HPDE6-E6E7 (cell line): ENCODE measurements around the gene KIF26B.
"Not testable (repeated sequence)": the region's sequence is repeated elsewhere in the genome, so short reads cannot be mapped to it uniquely, and the experiment has no call there.

Source experiments
- DNase-seq: peaks from one replicate; pipeline ENCODE4 v3.0.0; 2011; ENCODE audit warnings: missing footprints; ENCODE audit errors: extremely low spot score

Gene KIF26B

DNA sequence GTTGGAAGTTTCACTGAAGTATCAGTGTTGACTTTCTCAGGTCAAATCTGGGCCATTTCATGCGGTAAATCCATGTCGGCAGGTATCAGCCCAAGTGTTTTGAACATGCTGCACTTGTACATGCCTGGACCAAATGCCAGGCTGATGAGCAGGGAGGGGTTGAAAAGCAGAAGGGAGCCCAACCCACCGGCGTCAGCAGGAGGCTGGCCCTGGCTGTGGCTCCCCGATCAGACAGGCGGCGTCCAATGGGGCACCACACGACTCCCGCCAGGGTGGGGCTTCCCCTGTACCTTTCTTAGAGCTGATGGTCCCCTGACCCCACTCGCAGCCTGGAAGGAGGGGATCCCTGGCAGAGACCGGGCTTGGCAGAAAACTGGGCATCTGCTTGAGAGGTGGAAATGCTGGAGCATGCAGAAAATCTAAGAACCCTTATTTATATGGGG is 540.0 kb downstream of the KIF26B start:
- no peak for DNase-seq

DNA sequence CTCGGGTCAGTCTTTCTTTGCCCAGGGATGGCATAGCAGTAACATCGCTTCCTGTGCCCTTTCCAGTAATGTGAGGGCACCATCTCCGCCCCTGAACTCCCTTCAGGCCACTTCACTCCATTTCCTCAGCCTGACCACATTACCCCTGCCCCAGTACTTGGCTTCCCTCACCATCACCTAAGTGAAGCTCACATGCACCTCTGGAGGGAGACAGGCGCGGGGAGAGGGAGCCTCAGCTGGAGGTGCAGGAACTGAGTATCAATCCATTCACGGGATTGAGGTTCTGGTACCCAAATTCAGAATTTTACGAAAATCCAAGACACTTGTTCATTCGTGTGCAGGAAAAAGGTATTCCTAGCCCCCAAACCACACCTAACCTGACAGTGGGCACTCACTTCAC is 540.4 kb downstream of the KIF26B start:
- DNase-seq: no peak

DNA sequence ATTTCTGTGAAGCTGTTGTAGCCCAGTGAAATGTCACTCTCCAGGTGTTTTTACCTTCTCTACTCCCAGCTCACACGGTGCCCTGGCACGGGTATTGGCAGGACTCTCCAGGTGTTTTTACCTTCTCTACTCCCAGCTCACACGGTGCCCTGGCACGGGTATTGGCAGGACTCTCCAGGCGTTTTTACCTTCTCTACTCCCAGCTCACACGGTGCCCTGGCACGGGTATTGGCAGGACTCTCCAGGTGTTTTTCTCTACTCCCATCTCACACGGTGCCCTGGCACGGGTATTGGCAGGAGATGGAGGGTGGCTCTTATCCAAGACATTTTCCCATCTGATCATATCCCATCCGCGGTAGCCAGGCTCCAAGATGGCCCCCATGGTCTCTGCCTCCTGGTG is 540.9 kb downstream of the KIF26B start:
- not testable (repeated sequence) for DNase-seq

DNA sequence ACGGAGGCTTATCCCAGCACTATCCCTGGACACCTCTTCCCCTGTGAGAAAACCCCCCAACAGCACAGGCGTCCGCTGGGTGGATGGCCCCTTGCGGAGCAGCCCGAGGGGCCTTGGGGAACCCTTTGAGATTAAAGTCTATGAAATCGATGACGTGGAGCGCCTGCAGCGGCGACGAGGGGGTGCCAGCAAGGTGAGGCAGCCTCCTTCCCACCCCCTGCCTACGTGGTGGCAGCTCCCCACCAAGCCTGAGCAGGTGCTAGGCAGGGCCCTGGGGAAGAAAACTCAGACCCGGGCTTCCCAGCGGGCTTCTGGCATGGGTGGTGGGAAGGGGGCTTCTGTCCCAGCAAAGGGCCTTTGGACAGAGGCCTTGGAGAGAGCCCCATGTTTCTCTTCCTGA is 543.3 kb downstream of the KIF26B start:
- DNase-seq: no peak

DNA sequence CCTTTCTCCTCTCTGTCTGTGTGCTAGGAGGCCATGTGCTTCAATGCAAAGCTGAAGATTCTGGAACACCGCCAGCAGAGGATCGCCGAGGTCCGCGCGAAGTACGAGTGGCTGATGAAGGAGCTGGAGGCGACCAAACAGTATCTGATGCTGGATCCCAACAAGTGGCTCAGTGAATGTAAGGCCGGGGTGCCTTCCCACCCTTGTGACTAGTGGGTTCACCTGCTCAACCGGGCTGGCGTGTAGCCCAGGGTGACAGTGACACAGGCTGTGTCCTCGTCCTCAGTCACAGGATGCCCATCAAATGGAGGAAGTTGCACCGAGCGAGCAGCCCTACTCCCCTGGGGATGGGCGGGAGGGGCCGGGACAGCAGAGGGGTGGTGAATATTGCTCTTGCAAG is 544.1 kb downstream of the KIF26B start:
- DNase-seq: no peak

DNA sequence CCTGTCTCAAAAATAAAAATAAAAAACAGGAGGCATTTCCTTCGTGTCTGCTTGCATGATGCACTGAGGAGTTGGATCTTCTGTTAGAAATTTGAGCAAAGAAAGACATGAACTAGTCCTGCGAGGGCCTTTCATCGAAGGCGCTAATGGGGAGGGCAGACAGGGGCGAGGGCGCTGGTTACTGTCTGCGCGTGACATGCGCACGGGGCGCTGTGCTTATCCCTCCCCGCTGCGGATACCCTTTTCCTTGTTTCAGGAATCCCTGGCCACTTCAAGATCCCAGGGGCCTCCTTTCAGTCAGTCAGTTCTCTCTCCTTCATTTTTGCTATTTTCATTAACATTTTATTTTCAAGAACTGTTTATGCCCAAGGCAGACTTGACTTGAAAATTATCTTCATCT is 545.8 kb downstream of the KIF26B start:
- DNase-seq: no peak

DNA sequence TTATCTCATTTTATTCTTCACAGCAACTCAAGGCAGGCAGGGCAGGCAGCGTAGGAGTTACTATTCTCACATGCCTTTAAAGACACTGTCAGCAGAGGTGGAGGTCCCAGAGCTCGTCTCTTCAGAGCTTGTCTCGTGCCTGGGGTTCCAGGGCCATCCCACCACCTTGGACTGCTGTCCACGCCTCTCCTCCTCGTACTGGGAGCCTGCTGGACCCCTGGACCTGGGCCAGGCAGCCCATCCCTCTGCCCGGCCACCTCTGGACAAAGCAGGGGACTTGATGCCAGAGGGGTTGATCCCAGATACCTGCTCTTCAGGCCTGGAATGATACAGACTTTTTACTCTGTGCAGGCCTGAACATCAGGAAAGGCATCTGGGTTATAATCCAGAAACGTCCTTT is 546.8 kb downstream of the KIF26B start:
- no peak for DNase-seq

DNA sequence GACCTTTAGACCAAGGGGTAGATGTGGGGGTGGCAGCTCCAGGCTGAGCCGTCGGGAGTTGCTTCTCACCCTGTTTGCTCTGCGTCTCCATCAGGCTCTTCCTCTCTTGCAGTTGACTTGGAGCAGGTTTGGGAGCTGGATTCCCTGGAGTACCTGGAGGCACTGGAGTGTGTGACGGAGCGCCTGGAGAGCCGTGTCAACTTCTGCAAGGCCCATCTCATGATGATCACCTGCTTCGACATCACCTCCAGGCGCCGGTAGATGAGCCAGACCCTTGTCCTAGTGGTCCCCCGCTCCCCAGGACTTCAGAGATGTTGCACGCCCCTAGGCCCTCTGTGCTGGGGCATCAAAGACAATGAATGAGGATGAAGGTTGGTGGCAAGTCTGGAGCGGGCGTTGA is 547.6 kb downstream of the KIF26B start:
- no peak for DNase-seq

DNA sequence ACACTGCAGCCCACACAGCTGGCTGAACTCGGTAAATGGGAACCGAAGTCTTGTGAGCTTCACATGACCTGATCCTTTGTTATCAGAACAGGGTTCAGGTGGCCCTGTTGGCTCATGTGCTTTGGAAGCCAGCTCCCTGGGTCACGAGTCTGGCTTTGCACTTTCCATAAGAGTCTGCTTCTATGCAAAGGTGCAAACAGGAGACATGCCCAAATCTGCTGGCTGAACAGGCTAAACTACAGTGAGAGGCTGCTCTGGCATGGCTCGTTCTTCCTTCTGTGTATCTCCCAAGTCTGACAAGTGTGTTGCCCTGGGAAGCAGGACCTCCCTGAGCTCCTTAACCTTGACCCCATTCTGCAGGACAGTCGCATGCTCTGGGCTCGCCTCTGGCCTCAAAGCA is 549.6 kb downstream of the KIF26B start:
- no peak for DNase-seq

DNA sequence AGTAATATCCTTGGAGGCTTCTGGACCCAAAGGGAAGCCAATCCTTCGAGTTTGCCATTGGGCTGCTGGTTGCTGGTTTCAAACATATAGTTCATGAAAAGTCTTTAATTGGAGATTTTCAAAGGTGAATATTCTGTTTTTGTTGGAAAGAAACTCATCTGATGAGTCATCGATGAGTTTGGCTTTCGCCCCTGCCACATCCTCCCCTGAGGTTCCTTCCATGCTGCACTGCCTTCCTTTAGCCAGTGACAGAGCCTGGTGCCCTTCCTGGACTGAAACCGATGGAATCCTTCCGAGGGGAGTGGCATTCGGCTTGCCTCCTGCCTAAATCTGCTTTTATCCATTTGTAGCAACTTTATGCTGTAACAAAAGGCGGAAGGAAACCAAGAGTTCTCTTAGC is 550.0 kb downstream of the KIF26B start:
- DNase-seq: no peak

DNA sequence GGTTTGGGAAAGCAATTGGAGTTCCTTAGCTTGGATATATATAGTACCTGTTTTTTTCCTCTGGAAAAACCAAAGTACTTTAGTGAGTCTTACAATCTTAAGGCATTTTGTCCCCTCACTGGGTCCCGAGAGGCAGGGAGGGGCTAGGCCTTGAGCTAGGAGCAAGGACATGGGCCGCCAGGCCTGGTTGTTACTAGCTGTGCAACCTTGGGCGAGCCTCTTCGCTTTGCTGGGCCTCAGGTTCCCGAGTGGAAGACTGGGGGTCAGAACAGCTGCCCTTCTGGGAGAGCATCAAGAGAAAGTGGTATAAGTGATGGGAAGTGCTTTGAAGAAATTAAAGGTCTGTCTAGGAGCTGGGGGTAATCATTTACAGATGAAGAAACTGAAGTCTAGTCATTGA is 553.2 kb downstream of the KIF26B start:
- no peak for DNase-seq

DNA sequence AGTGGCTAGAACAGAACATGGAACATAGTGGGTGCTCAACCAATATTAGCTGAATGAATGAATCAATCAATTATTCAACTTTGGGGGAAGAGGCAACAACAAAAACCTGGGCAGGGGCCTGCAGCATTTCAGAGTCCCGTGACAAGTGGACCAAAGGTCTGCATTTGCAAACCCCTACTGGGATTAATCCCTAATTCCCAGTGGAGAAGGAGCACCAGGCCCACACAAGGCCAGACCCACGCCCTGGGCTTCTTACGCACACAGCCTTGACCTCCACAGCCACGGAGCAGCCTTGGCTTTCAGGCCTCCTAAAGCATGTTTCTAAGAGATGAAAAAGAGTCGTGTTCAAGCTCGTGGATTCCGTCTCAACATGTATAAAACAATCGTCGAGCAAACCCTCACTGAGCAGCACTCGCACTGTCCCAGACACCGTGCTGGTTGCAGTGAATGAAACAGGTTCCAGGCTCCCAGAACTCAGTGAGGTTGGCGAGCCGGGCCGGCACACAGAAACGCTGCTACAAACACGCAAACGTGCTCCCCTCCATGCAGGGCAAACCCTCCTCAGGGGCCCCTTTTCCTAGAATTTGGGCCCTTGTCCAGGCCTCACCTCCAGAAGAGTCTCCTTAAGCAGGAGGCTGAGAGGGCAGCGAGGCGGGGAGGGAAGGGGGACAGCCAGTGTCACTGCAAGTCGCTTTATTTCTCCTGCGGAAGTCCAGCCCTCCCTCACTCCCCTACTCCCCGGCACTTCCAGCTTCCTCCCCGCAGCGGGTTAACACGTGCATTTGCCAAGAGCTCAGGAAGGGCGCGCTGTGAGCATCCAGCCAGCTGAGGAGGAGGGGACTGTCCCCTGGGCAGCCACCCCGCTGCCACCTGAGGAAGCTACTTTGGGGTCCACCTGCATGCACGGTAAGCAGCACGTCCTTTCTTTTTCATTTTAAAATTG is 556.4 kb downstream of the KIF26B start:
- no peak for DNase-seq

DNA sequence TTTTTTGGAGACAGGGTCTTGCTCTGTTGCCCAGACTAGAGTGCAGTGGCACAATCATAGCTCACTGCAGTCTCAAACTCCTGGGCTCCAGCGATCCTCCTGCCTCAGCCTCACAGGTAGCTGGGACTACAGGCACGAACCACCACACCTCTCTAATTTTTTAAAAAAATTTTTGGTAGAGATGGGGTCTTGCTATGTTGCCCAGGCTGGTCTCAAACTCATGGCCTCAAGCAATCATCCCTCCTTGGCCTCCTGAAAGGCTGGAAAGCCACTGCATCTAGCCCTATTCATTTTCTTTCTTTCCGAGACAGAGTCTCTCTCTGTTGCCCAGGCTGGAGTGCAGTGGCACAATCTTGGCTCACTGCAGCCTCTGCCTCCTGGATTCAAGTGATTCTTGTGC is 559.2 kb downstream of the KIF26B start:
- not testable (repeated sequence) for DNase-seq

DNA sequence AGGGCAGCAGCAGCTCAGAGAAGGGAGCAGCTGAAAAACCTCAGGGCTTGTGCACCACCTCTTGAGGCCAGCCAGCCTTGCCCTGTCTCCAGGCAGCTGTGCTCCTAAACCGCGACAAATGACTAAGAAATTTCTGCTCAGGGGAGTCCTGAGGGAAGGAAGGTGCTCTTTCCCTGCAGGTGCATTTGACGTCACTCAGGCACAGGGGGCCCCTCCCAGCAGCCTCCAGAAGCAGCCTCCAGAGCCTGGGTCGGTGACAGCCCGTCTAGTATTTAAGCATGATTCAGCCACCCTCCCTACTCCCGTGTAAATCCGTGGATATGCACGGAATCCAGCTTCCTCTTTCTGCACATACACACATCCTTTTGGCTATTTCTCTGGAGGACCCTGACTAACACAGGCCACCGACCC is 560.5 kb downstream of the KIF26B start:
- DNase-seq: no peak

DNA sequence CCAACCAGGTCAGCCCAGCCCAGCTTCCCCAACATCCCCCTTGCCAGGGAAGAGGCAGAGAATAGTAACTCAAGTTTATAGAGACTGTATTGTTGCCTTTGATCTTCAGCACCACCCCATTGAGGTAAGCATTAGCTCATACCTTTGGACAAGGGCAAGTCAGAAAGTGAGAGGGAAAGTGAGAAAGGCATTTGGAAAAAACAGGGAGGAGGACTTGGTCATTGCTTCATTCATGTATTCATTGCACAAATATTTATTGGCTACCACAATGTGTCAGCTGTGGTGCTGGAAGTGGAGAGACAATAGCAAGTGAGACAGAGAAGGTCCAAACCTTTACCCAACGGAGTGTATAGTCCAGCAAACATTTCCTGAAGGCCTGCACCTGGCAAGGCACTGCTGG is 561.2 kb downstream of the KIF26B start:
- DNase-seq: no peak

DNA sequence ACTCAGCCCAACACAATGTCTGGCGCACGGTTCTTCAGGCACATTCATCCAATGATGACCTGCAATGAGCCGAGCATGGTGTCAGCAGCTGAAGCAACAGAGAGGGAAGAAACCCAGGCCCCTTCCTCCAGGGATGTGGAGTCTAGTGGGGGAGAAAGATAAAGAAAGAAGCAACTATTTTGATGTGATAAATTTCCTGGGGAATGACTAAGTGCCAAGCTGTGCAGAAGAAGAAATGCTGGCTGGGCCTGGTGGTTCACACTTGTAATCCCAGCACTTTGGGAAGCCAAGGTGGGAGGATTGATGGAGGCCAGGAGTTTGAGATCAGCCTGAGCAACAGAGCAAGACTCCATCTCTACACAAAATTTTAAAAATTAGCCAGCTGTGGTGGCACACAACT is 561.8 kb downstream of the KIF26B start:
- DNase-seq: no peak

DNA sequence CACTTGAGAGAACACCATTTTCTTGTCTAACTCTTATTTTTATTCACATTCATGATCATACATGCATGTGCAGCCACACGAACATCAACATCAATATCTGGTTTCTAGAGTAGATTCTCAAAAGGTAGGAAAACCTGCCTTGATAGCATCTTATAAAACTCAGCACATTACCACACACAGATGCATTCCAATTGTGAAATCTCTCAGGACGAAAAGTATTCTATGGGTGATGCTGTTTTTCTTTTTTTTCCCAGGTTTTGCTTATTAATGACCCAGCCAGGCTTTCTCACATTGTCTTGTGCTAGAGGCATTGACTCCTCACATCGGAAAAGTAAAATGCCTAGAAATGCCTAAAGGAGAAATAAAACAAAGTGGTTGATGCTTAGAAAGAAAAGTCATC is 562.8 kb downstream of the KIF26B start:
- no peak for DNase-seq

DNA sequence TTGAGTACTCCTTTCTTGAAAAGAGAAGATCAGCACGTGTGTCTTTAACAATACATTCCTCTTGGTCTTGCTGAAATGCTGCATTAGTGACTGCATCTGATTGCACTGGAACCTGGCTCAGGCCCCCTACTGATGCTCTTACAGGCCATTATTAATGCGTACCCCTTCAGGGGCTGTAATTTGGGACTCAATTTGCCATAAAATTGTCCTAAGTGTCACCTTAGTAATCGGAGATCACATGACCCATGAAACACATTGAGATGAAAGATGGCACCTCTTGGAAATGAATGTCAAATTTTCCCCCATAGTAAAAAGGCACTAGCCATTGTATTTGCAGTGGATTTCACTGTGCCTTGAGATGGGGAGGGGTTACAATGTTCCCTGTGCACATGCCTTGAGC is 563.3 kb downstream of the KIF26B start:
- no peak for DNase-seq

DNA sequence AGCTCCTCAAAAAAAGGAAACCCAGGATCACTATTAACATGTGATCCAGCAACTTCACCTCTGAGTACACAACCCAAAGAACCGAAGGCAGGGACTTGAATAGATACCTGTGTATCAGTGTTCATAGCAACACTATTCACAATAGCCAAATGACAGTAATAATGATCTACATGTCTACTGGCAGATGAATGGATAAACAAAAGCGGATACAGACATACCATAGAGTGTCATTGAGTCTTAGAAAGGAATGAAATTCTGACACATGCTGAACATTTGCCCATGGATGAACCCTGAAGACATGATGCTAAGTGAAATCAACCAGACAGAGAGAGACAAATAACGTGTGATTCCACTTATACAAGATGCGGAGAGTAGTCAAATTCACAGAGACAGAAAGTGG is 564.2 kb downstream of the KIF26B start:
- no peak for DNase-seq

DNA sequence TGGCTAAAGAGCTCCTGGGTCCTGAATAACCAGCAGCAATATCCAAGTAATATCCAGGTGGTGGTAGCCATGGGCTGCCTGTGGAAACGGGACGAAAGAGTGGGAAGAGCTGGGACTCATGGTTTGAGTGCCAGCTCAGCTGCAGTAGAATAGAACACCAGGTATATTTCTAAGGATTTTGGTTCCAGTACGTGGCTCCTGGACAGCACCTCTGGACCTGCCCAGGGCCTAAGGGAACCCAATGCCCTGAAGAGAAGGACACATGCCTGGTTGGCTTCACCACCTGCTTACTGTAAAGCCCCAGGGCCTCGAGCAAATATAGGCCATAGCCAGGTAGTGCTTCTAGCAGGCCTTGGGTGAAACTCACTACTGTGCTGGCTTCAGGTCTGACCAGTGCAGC is 566.7 kb downstream of the KIF26B start:
- DNase-seq: no peak

DNA sequence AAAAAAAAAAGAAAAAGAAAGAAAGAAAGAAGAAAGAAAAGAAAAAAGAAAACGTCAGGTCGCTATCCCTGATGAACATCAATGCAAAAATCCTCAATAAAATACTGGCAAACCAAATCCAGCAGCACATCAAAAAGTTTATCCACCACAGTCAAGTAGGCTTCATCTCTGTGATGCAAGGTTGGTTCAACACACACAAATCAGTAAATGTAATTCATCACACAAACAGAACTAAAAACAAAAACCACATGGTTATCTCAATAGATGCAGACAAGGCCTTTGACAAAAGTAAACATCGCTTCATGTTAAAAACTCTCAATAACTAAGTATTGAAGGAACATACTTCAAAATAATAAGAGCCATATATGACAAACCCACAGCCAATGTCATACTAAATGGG is 573.2 kb downstream of the KIF26B start:
- not testable (repeated sequence) for DNase-seq

DNA sequence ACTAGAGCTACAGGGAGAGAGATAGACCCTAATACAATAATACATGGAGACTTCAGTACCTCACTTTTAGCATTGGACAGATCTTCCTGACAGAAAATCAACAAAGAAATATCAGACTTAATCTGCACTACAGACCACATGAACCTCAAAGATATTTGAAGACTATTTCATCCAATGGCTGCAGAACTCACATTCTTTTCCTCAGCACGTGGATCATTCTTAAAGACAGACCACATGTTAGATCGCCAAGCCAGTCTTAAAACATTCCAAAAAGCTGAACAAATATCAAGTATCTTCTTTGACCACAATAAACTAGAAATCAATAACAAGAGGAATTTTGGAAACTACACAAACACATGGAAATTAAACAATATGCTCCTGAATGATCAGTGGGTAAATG is 576.0 kb downstream of the KIF26B start:
- DNase-seq: no peak

DNA sequence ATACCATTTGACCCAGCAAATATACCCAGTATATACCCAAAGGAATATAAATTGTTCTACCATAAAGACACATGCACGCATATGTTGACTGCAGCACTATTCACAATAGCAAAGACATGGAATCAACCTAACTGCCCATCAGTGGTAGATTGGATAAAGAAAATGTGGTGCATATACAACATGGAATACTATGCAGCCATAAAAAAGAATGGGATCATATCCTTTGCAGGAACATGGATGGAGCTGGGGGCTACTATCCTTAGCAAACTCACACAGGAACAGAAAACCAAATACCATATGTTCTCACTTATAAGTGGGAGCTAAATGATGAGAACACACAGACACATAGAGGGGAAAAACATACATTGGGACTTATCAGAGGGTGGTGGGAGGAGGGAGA is 585.6 kb downstream of the KIF26B start:
- not testable (repeated sequence) for DNase-seq

DNA sequence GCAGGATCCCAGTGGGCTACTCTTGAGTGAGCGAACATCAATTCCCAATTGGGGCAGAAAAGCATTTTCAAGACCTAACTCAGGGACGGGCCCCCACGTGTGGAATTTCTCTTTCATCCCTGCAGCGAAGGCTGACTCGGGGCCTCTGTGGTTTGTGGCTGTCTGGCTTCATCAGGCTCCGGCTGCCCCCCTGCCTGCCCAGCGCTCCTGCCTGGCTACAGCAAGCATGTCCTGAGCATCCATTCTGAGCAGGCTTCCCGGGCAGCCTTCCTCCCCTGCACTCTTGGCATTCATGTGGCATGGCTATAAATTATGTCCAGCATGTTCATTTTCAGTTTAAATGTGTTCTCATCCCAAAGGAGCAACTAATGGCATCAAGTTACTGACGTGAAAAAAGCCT is 588.1 kb downstream of the KIF26B start:
- no peak for DNase-seq
